Sciatic nerve (tissue), 2 donors: Measurements from ENCODE around the gene PLOD2. TPM values are rescaled to one million over a fixed set of nuclear protein-coding genes. Genes with fewer than 3 reads are reported as not detected.
A peak's percentile ranks its signal among the peaks of the same experiment; 100 is the strongest.

Experiments
- ATAC-seq: fragments of 200-7000 bp; cut with Tn5 transposase; one replicate; pipeline ENCODE4 v1.9.1; 2020; ENCODE audit warnings: mild to moderate bottlenecking, moderate library complexity
- DNase-seq: peaks from one replicate; pipeline ENCODE4 v3.0.0-alpha.2; 2020; ENCODE audit warnings: low spot score
- intact Hi-C: fragments of 100-400 bp; cut with DNase I; formaldehyde crosslinking; loops from one replicate; pipeline ENCODE4 v1.14.2; 2022
- total RNA-seq: library from RNA; stranded (reverse); fragmentation: NEBNext Ultra II Directional; extraction: Animal tissue kit (Norgen Biotek cat#: 25700); gene quantifications from one replicate; pipeline ENCODE4 v1.2.1, GENCODE V29; 2021
- donor health status: DM: no; HTN: no; CAD: no.
- donor health status: DM: no; HTN: no; CAD: no.

PLOD2 gene
- total RNA-seq, 1 donor from 2014 or later: 37.2 TPM

DNA sequence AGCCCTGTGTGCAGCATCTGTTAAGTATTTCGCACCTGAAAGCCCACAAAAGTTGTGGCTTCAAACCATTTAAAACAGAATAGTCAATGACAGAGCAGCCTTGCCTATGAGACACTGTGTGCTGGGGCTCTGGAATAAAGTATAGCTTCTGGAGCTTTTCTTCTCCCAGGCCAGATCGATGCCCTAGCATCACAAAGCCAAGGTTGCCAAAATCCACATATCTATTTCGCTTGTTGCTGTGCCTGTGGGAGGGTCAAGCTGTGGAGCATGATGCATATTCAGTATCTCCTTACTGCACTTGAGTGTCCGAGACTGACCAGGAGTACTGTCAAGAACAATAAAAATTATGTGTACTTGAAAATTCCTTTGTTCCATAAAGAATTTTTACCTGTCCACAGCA lies 7.6 kb downstream of the PLOD2 start:
- intact Hi-C loops: no loop called here
- DNase-seq (no peak), ATAC-seq (no peak)

DNA sequence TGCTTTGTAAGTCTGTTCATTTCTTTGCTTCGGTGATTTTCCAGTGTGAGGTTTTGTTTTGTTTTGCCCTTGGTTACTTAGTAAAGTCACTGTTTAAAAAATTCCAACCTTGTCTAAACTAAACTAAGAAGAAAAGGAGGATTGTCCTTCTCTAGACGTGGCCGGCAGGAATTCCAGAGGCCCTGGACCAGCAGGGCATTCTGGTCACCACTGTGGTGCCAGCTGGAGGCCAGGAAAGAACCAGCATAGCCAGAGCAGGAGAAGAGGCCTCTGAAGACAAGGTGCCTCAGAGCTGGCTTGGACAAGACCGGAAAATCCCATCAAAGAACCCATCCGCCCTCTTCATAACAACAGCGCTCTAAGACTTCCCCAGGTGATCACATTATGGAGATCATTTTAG lies 8.2 kb downstream of the PLOD2 start:
- DNase-seq: no peak
- peak; percentile 45 for ATAC-seq
- intact Hi-C loops: no loop called here

DNA sequence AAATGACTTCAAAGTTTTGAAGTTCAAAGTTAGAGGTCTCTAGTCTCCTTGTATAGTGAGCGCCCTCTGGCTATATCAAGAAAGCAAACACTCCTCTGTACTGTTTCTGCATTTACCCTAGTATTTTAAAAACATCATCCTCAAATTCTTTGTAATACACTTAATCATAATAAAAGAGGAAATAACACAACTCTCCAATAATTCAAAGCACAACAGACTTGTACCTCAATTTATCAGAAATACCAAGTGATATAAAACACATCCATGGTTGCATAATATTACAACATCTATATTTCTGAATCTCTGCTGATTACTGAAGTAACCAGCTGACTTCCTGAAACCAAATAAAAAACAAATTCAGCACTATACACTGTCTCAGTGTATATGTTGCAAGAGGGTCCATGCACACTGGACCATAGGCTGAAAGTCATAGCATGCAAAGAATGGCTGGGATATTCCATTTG lies 12.5 kb downstream of the PLOD2 start:
- DNase-seq (no peak), ATAC-seq (peak; percentile 37)
- intact Hi-C loops: no loop called here

DNA sequence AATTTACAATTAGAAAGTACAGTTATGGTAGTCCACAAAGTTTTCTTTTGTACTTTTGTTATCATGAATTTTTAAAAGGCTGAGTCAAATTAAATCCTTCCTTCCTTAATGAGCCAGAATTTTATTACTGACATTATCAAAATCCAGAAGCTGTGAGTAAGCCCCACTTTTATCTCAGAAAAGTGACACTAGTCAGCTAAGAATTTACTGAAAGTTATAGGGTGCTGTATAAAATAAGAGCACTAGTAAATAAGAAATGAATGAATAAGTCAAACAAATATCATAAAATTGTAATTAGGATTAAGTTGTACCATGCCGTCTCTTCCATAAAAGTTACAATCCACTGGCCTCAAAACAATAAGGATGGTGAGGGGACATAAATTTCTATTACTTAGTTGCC lies 15.3 kb downstream of the PLOD2 start:
- ATAC-seq (no peak), DNase-seq (no peak)
- intact Hi-C loops: no loop called here

DNA sequence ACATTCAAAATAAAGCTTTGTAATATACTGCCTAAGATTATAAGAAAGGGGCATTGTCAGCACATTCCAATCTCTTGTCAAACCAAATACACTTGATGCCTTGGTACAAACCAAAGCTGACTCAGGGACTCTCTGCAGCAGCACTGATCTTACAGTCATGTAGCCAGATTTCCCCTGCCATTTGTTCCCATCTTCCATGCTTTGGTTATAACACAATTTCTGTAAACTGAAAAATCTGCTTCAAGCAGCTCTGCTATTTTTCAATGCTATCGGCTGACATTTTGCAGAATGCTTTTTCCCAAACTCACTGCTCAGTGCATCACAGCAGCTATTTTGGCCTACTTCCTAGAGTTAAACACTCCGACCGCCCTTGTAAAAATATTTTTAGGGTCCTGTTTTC lies 18.2 kb downstream of the PLOD2 start:
- intact Hi-C loops: no loop called here
- ATAC-seq: peak; percentile 51
- no peak for DNase-seq

DNA sequence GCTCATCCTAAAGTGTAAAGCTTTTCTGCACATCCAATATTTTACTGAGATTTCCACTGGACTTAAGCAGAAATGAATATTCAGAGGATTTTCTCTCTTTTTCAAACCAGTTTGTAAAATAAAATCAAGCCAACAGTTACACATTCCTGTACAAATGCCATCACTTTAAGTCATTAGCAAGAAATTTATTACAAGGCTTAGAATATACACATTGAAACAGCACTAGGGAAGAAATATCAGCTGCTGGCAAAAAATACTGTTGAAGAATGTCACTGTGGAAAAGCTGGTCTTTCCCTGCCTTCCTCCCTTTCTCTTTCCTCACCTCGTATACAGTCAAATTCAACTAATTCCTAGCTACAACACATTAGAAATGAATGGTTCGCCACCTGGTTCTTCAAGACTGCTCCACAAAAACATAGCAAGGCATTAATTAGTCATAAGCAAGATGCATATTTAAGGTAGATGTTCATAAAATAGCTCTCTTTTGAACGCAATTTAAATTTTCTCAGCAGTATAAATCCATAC lies 21.3 kb downstream of the PLOD2 start:
- no peak for ATAC-seq
- intact Hi-C loops: no loop called here
- DNase-seq: no peak

DNA sequence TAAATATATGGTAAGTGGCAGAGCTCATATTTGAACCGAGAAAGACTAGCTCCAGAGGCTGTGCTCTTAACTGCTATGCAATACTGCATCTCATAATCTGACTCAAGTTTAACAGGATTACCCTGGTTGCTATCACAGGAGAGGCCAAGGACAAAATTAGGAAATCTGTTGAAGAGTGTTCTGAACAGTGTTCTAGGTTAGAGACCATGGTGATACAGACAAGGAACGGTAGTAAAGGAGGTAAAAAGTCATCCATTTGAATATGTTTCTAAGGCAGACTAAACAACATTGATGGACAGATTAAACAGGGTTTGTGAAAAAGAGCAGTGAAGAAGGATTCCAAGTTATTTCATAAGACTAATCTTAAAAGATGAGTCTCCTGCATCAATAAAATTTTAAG lies 22.1 kb downstream of the PLOD2 start:
- no peak for DNase-seq
- peak; percentile 35 for ATAC-seq
- intact Hi-C loops: no loop called here

DNA sequence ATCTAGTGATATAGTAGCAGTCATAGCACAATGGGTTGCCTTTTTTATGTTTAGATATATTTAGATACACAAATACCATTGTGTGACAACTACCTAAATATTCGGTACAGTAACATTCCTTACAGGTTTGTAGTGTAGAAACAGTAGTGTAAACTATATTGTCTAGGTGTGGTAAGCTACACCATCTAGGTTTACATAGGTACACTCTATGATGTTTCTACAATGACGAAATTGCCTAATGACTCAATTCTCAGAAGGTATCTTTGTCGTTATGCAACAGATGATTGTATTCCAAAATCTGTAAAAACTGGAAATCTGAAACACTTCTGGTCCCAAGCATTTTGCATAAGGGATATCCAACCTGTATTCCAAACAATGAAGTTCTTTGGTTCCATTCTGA lies 24.3 kb downstream of the PLOD2 start:
- intact Hi-C loops: no loop called here
- ATAC-seq (no peak), DNase-seq (no peak)

DNA sequence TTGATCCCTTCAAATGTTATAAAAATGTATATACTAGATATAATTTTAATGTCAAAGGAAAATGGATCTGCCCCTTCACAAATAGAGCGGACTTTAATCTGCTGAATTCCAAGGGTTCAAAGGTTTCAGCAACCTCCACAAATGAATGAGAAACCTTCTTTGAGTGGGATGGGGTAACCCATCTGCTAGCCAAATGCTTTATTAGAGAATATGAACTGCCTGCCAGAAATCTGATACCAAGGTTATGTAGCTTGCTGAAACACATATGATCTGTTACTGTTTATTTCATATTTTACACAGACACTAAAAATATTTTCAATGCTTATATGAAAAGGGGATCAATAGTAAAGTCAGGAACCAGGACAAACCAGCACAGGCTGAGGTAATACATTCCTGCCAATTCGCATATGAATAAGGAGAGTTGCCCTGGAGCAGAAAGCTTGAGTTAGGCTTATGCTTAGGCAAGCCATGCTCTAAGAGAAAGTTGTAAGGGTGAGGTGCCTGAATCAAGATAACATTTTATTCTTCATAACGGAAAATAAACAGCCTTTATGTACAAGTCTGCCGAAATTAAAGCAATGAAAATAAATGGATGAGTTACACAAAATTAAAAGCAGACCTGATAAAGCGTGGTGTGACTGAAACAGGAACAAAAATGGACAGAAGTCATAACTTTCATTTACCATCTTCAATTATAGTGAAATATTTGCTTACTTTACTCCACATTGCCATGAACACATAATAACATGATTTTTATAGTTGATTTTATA lies 26.5 kb downstream of the PLOD2 start:
- no peak for DNase-seq
- intact Hi-C loops: no loop called here
- ATAC-seq: no peak

DNA sequence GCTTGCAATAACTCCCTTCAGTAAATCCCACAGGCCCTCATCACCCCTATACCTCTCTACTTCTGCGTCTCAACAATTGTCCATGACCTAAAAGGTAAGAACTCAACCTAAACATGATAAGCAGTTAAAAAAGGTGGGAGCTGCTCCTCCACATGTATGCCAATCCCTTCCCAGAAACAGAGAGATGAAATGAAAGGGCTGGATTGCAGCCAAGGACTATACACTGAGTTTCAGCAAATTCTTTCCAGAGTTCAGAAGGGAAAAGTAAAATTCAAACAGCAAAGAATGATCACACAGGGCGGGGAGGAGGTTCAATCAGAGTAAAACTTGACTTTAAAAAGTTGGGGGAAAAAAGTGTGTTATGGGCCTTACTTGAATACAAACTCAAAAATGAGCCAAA lies 27.5 kb downstream of the PLOD2 start:
- no peak for DNase-seq
- intact Hi-C loops: no loop called here
- no peak for ATAC-seq

DNA sequence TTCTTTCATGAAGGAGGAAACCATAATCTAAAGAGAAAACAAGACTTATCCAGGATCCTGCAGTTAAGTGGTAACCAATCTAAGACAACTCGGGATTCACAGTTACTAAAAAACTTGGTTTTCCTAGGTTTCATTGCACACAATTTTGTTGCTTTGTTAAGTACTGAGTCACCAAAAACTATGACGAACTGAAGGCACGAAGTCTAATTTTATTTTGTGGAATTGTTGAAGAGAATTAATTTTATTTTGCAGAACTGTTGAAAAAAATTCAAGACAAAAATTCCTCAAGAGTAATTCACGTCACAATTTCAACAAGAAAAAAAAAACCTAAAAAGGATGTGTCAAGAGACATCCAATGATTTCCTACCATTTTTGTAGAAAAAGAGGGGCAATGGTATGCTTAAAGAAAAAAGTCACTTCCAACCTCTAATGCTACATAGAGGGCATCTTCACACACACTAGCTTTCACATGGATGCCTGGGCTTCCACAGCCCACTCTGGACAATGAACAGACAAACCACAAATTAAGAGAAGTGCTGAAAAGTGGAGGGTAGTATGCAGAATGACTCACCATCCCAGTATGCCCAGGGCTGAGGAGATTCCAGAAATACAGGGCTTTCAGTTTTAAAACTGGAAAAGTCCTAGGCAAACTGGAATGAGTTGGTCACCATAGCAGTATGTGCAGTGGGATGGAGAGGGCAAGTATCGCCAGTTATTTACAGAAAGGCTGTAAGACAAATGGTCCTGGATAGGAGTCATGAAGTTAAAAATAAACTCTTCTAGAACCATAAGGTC lies 29.2 kb downstream of the PLOD2 start:
- DNase-seq (no peak), ATAC-seq (no peak)
- intact Hi-C loops: no loop called here

DNA sequence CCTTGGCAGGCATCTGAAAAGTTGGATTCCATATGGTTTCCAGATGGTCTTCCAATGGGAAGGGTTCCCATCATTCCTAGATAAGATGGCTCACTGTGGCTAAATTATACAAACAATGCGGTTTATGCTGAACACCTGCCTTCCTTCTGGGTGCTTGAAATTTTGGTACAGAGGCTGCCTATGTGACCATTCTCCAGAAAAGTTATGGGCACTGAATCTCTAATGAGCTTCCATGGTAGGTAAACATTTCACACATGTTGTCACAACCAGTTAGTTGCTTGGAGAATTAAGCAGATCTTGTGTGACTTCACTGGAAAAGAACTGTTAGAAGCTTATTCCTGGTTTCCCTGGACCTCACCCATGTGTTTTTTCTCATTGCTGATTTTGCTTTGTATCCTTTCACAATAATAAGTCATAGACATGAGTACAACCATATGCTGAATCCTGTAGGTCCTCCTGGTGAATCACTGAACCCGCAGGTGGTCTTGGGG lies 30.1 kb downstream of the PLOD2 start:
- DNase-seq: no peak
- ATAC-seq: no peak

DNA sequence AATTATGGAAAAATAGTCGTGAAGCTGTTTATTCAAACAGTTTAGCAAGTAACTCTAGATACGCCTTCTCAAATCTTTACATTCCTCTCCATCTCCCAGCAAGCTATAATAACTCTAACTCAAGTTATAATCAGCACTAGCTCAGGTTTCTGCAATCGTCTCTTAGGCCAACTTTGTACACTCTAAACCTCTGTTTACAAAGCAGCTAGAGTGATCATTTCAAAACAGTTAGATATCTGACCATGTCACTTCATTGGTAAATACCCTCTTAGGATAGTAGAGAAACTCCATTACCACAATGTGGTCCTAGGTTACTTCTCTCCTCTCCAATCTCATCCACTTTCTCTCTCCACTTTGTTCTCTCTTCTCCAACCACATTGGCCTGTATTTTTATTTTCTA lies 31.2 kb downstream of the PLOD2 start:
- ATAC-seq (no peak), DNase-seq (no peak)
- intact Hi-C loops: no loop called here

More for the DNA sequence above, 30.1 kb downstream of the PLOD2 start:
- intact Hi-C loops: no loop called here

DNA sequence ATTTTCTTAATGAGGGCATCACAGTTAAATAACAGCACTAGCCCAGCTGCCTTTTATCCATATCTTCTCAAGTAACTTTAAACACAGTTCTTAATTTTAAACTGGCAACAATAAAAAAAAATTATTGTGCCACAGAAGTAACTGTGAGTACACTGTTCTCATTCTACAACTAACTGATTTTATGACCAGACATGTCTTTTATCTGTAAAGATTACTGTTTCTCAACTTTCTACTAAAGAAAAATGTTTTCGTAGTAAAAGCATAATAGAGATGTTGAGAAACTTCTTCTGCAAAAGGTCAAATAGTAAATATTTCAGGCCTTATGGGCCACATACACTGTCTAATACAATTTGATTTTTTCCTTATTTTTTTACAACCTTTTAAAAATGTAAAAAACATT lies 32.0 kb downstream of the PLOD2 start:
- no peak for DNase-seq
- intact Hi-C loops: no loop called here
- no peak for ATAC-seq

DNA sequence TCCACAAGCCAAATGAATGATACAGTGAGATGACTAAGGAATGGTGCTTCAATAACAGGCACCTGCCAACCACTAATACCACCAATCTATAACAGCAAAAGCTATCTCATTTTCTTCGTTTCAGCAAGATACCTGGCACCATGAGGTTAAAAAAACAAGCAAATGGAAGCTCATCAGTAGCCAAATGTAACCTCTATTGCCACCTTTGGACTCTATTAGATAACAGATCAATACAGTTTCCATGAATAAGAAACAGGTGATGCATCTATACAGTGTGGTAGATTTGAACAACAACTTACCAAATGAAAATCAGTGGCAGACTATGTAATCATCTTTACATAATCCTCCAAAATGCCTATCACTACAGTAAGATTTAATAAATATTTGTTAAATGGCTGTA lies 32.8 kb downstream of the PLOD2 start:
- DNase-seq (no peak), ATAC-seq (no peak)
- intact Hi-C loops: no loop called here

DNA sequence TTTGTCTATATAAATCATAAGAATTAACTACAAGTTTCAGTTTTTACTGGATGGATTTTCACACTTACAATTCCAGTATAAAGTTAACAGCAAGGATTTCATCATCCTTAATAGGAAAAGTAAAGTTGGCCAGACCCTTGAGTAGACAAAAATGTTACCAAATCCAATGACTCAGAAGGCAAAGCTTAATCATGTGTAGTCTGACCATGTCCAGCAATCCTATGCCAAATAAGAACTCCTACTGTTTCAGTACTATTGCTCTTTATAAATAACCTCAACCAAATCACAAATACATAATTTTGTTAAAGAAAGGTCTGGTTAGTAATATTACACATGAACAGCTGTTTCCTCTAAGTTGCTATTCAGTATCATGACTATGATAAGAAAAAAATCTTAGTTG lies 35.0 kb downstream of the PLOD2 start:
- intact Hi-C loops: no loop called here
- DNase-seq: no peak

DNA sequence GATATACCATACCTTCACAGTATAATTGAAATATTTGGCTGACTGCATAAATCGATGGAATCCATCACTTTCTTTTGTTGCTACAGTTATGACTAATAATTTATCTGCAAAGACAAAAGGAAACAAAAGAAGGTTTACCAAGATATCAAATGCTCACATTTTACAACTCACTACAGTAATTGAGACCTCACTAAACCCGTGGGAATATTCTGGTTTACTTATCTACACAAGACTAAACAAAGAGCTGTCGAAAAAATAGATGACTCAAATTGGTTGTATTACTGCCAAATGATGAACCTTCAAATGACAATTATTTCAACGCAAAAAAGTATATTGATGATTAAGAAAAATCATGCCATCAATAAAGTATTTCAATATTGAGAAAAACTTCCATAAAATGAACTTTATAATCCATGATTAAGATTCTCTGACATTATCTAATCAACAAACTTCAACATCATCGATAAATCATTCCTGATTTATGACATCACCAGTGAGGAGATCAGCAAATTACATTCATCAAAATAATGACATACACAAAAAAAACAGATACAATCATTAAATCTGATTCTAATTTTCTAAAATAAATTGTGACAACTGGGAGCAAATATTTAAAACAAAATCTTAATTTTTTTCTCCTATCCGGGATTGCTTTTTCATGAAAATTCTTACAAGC lies 36.7 kb downstream of the PLOD2 start:
- ATAC-seq (no peak), DNase-seq (no peak)
- intact Hi-C loops: no loop called here

More for the DNA sequence above, 35.0 kb downstream of the PLOD2 start:
- ATAC-seq: peak; percentile 95

DNA sequence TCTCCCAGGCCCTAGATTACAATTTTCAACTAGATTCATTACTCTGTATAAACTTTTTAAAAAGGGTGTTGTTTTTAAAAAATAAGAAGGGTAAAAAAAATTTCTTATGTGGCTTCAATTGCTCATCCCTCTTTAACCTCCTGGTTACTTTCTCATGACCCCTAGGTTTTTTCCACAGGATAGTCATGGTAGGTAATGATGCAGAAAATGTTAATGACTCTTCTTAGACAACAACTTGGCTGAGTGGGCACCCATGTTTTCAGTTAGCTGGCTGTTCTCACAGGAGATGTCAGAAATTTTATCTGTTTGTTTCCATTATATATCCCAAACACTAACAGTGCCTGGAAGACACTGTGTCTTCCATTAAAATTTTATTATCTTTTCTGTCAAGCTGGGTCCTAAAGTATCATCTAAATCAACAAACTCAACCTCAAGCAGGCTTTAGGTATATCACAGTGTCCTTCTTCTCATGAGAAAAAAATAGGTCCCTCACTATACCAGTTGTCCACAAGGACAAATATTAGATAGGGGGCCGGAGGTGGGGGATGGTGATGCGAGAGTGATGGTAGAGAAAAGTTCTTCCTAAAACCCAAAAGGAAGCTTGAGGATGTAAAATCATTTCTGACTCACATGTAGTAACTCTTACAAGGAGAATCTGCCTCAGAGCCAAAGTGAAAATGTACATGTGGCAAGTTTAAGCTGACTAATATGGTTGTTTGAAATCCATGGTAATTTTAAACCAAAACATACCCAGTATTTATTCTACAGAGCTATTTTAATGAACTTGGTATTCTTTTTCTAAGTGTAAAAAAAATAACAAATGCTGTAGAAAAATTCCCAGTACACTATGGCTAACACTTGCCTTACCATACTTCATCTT lies 43.3 kb downstream of the PLOD2 start:
- DNase-seq (no peak), ATAC-seq (no peak)
- intact Hi-C loops: no loop called here

DNA sequence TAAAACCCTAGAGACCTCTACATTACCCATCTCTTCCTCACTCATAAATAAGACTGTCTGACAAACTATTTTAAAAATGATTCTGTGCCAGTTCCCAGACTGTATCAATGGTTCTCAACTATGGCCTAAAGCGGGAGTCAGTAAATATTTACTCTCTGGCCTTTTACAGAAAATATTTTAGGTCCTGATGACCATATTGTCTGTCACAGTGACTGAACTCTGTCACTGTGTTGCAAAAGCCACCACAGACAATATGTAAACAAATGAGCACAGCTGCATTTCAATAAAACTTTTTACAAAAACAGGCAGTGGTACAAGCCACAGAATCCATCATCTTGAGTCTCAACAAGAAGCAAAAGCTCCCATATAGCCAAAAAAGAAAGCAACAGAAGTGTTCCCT lies 45.4 kb downstream of the PLOD2 start:
- ATAC-seq: no peak
- no peak for DNase-seq
- intact Hi-C loops: no loop called here
